Erythroblast (primary cell): Measurements from ENCODE around the gene TTC21B.

Experiments used
- GATA1 ChIP-seq: IDR thresholded peaks from 2 replicates; pipeline ENCODE4 v1.6.1; 2011; ENCODE audit warnings: low read depth, mild to moderate bottlenecking, control low read depth, low read length, moderate library complexity
- POLR2A ChIP-seq: IDR thresholded peaks from 2 replicates; pipeline ENCODE4 v1.6.1; 2011; ENCODE audit warnings: mild to moderate bottlenecking, low read length

GRCh38 chr2:165876269-165876668 lies 77.3 kb downstream of the TTC21B start:
- no peak for TF ChIP-seq POLR2A
- no peak for TF ChIP-seq GATA1
